Measurements from ENCODE around the gene GIGYF2. TPM values are rescaled to one million over a fixed set of nuclear protein-coding genes. Genes with fewer than 3 reads are reported as not detected.

GIGYF2 gene
- total RNA-seq, 4 donors from 2014 or later: 62.6 to 88.3 (median 67.7) TPM

DNA sequence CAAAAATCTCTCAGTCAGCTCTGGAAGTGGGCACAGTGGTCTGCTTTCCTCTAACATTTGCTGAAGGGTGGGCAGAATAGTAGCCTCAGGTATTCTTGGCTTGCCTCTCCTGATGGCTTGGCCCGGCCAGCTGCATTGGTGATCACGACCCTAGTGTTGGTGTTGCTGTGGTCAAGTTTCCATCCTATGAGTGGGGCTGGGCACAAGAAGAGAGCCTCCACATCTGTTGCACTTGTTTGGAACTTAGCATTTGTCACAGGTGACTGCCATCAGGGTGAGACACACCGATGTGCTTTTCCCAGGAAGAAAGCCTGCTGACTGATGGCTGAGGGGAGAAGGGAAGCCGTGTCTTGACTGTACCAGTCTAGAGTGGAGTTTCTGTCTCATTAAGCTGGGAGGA lies 139.8 kb downstream of the GIGYF2 start:
- WGBS, 2 donors (ENCODE audit: low coverage in 1 of 2): 83 to 90% methylated on average over 3 to 4 of the region's 4 CpGs
- peaks cover 4 to 80% of the 10 kb centered on the region in 2 donors for H3K36me3 ChIP-seq
- peaks cover 0 to 23% (median 0%) of the 10 kb centered on the region in 3 donors for H3K4me1 ChIP-seq

DNA sequence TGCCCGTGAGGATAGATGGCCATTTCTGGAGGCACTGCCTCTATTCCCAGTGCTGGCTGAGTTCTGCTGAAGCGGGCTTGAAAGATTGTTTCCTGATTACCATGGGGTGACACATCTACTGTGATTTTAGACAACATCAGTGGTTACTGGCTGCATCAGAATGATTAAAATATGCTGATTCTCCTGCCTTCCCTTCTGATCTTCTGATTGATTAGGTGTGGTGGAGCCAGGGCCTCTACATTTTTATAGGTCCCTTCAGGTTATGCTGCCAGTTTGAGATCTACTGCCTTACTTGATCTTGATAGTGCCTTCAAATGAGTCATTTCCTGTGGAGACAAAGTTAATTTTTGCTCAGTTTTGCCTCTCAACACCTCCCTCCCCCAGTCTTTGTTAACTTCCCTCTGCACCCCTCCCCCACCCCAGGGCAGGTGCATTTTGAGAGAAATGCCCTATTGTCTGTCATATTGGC lies 141.3 kb downstream of the GIGYF2 start:
- WGBS, 2 donors (ENCODE audit: low coverage in 1 of 2): 39 to 47% methylated on average over 2 of the region's 2 CpGs
- ATAC-seq: no peak
- Histone ChIP-seq H3K4me1 (peaks cover 0 to 23% (median 0%) of the 10 kb centered on the region in 3 donors), H3K9me3 (no peaks in the 10 kb centered on the region), H3K27ac (no peak overlapping the region), H3K36me3 (peaks cover 0 to 79% of the 10 kb centered on the region in 2 donors), H3K27me3 (no peaks in the 10 kb centered on the region), H3K4me3 (no peak overlapping the region)
- no peak for TF ChIP-seq EP300 (IDR thresholded peaks at IDR 0.05)
- TF ChIP-seq, protein P1, sequence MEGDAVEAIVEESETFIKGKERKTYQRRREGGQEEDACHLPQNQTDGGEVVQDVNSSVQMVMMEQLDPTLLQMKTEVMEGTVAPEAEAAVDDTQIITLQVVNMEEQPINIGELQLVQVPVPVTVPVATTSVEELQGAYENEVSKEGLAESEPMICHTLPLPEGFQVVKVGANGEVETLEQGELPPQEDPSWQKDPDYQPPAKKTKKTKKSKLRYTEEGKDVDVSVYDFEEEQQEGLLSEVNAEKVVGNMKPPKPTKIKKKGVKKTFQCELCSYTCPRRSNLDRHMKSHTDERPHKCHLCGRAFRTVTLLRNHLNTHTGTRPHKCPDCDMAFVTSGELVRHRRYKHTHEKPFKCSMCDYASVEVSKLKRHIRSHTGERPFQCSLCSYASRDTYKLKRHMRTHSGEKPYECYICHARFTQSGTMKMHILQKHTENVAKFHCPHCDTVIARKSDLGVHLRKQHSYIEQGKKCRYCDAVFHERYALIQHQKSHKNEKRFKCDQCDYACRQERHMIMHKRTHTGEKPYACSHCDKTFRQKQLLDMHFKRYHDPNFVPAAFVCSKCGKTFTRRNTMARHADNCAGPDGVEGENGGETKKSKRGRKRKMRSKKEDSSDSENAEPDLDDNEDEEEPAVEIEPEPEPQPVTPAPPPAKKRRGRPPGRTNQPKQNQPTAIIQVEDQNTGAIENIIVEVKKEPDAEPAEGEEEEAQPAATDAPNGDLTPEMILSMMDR (IDR thresholded peaks at IDR 0.05): no peak
- TF ChIP-seq POLR2AphosphoS5 (IDR thresholded peaks at IDR 0.05): no peak
- TF ChIP-seq POLR2A (IDR thresholded peaks at IDR 0.05): no peak

More for the DNA sequence above, 139.8 kb downstream of the GIGYF2 start:
- ATAC-seq: no peak
- Histone ChIP-seq H3K4me3 (no peak overlapping the region), H3K9me3 (no peaks in the 10 kb centered on the region), H3K27ac (no peak overlapping the region), H3K27me3 (no peaks in the 10 kb centered on the region)
- no peak for TF ChIP-seq POLR2A (IDR thresholded peaks at IDR 0.05)

DNA sequence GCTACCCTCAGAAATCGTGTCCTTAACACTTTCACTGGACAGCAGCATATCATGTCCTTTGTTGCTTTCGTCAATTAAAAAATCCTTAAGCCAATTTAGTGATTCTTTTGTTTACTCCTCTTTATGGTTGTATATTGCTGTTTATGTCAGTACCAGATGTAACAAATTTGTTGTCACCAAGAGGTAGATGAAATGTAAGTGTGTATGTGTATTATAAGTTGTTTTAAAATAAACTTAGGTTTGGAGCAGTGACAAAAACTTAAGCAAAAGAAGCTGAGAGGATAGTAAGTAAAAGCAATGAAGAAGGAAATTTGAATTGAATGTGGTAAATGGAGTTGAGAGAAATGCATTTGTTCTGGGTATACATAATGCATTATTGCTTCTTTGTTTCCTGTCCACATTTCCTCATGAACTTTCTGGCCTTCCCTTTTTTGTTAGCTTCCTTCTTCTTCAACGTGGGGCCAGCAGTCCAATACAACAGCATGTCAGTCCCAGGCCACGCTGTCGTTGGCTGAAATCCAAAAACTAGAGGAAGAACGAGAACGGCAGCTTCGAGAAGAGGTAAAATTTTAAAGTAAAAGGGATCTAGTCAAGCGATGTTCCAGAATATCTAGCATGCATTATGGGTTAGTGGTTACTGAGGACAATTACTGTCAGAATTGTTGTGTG lies 142.4 kb downstream of the GIGYF2 start:
- ATAC-seq: no peak
- TF ChIP-seq POLR2A (IDR thresholded peaks at IDR 0.05) (no peak), EP300 (IDR thresholded peaks at IDR 0.05) (no peak), POLR2AphosphoS5 (IDR thresholded peaks at IDR 0.05) (no peak)
- TF ChIP-seq, protein P1 (IDR thresholded peaks at IDR 0.05): no peak
- Histone ChIP-seq H3K27me3 (no peaks in the 10 kb centered on the region), H3K4me3 (no peak overlapping the region), H3K27ac (no peak overlapping the region), H3K36me3 (peaks cover 0 to 79% of the 10 kb centered on the region in 2 donors), H3K4me1 (peaks cover 0 to 23% (median 0%) of the 10 kb centered on the region in 3 donors), H3K9me3 (no peaks in the 10 kb centered on the region)
- 21 to 41% methylated on average over 9 of the region's 9 CpGs for WGBS, 2 donors (ENCODE audit: low coverage in 1 of 2)

DNA sequence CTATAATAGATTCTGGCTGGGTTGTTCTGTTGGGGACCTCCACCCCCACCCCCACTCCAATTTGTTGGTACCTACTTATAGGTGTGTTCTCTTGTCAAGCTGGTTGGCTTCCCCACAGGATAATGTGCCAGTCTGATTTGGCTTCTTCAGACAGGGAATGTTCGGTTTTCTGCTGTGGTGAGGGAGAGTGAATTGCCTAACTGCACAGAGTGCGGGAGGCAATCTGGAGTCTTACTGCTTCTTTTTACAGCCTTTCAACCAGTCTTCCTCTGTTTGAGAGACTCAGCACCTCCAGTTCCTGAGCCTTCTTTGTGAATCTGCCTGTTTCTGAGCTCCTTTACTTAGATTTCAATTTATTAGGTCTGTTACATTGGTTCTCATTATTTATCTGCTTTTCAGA lies 145.6 kb downstream of the GIGYF2 start:
- Histone ChIP-seq H3K27ac (no peak overlapping the region), H3K4me1 (peaks cover 0 to 23% (median 0%) of the 10 kb centered on the region in 3 donors), H3K9me3 (no peaks in the 10 kb centered on the region), H3K4me3 (no peak overlapping the region), H3K36me3 (peaks cover 0 to 84% of the 10 kb centered on the region in 2 donors), H3K27me3 (no peaks in the 10 kb centered on the region)
- TF ChIP-seq POLR2AphosphoS5 (IDR thresholded peaks at IDR 0.05): no peak
- TF ChIP-seq EP300 (IDR thresholded peaks at IDR 0.05): no peak
- TF ChIP-seq, protein P1 (IDR thresholded peaks at IDR 0.05): no peak
- TF ChIP-seq POLR2A (IDR thresholded peaks at IDR 0.05): no peak
- no peak for ATAC-seq
- 50 to 70% methylated on average over 2 of the region's 2 CpGs for WGBS, 2 donors (ENCODE audit: low coverage in 1 of 2)

DNA sequence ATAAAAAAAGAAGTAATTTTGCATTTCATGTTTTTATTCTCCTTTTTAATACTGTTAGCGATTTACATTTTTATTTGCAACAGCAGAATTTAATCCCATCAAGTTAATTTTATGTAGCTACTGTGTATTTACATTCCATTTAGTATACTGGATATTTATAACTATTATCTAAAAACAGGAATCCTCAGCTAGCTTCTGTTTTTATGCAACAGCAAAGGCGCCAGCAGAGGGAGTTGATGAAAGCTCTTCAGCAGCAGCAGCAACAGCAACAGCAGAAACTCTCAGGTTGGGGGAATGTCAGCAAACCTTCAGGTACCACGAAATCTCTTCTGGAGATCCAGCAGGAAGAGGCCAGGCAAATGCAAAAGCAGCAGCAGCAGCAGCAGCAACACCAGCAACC lies 146.7 kb downstream of the GIGYF2 start:
- WGBS, 2 donors (ENCODE audit: low coverage in 1 of 2): 60 to 80% methylated on average over 1 to 3 of the region's 3 CpGs
- Histone ChIP-seq H3K9me3 (no peaks in the 10 kb centered on the region), H3K4me3 (no peak overlapping the region), H3K27me3 (no peaks in the 10 kb centered on the region), H3K36me3 (peaks cover 0 to 93% of the 10 kb centered on the region in 2 donors), H3K27ac (no peak overlapping the region), H3K4me1 (peaks cover 0 to 16% (median 0%) of the 10 kb centered on the region in 3 donors)
- no peak for ATAC-seq
- TF ChIP-seq, protein P1 (IDR thresholded peaks at IDR 0.05): no peak
- no peak for TF ChIP-seq POLR2A (IDR thresholded peaks at IDR 0.05)
- TF ChIP-seq POLR2AphosphoS5 (IDR thresholded peaks at IDR 0.05): no peak
- no peak for TF ChIP-seq EP300 (IDR thresholded peaks at IDR 0.05)

Data from gastroesophageal sphincter (tissue), 4 donors.